ENCODE measurements around the gene ECI2. TPM values are rescaled to one million over a fixed set of nuclear protein-coding genes. Genes with fewer than 3 reads are reported as not detected.

The ECI2 gene
- total and polyA plus RNA-seq, 7 donors = 58.2 to 122 (median 103) TPM

GRCh38 chr6:4155848-4156466 is 20.6 kb upstream of the ECI2 start:
- H3K4me3 ChIP-seq = no peak overlapping the region
- H3K27me3 ChIP-seq (ENCODE audit: insufficient read depth in 3 of 3, low read length in 2 of 3) = no peaks in the 10 kb centered on the region
- H3K36me3 ChIP-seq (ENCODE audit: insufficient read depth in 1 of 2, low read depth in 1 of 2) = no peaks in the 10 kb centered on the region
- H3K9me3 ChIP-seq = no peaks in the 10 kb centered on the region
- DNase-seq = peak; percentile 58 to 72
- H3K27ac ChIP-seq = no peak overlapping the region
- peaks cover 5% of the 10 kb centered on the region for H3K4me1 ChIP-seq
- ATAC-seq = peak; percentile 91 to 97 (median 96)
- TF ChIP-seq CTCF (IDR thresholded peaks at IDR 0.05) = peak; percentile 90
- intact Hi-C loops (cut with DNase I) = loop anchor here (2.0 kb wide), 2 partner anchors 99 to 101 kb away; no protein-coding TSS in a partner anchor
- WGBS, 3 donors = 1 to 3% (median 1%) methylated on average over 6 of the region's 6 CpGs

GRCh38 chr6:4153514-4153985 is 18.2 kb upstream of the ECI2 start:
- Histone ChIP-seq H3K36me3 (ENCODE audit: insufficient read depth in 1 of 2, low read depth in 1 of 2) (no peaks in the 10 kb centered on the region), H3K4me1 (peaks cover 5% of the 10 kb centered on the region), H3K27ac (no peak overlapping the region), H3K27me3 (ENCODE audit: insufficient read depth in 3 of 3, low read length in 2 of 3) (no peaks in the 10 kb centered on the region), H3K9me3 (no peaks in the 10 kb centered on the region), H3K4me3 (no peak overlapping the region)
- intact Hi-C loops (cut with DNase I) = no loop called here
- ATAC-seq (no peak), DNase-seq (no peak)
- TF ChIP-seq CTCF (IDR thresholded peaks at IDR 0.05) = no peak
- WGBS, 3 donors = 89 to 91% (median 90%) methylated on average over 6 of the region's 6 CpGs

- H3K4me3 ChIP-seq = no peak overlapping the region
- H3K27me3 ChIP-seq (ENCODE audit: insufficient read depth in 3 of 3, low read length in 2 of 3) = no peaks in the 10 kb centered on the region
- intact Hi-C loops (cut with DNase I) = no loop called here
- no peaks in the 10 kb centered on the region for H3K4me1 ChIP-seq
- DNase-seq (no peak), ATAC-seq (no peak)
- WGBS, 3 donors = 68 to 75% (median 70%) methylated on average over 2 of the region's 2 CpGs
- no peaks in the 10 kb centered on the region for H3K36me3 ChIP-seq (ENCODE audit: insufficient read depth in 1 of 2, low read depth in 1 of 2)
- no peak overlapping the region for H3K27ac ChIP-seq
- no peak for TF ChIP-seq CTCF (IDR thresholded peaks at IDR 0.05)
- H3K9me3 ChIP-seq = no peaks in the 10 kb centered on the region
These were observed 9.7 kb upstream of the ECI2 start for GRCh38 chr6:4145083-4145482.

GRCh38 chr6:4139272-4139671 is 3.9 kb upstream of the ECI2 start:
- Histone ChIP-seq H3K9me3 (no peaks in the 10 kb centered on the region), H3K4me1 (peaks cover 12% of the 10 kb centered on the region), H3K27ac (no peak overlapping the region), H3K27me3 (ENCODE audit: insufficient read depth in 3 of 3, low read length in 2 of 3) (no peaks in the 10 kb centered on the region), H3K36me3 (ENCODE audit: insufficient read depth in 1 of 2, low read depth in 1 of 2) (no peaks in the 10 kb centered on the region), H3K4me3 (no peak overlapping the region)
- intact Hi-C loops (cut with DNase I) = loop anchor here in 1 of 2 donors (10.0 kb wide), 1 partner anchor 394 kb away; no protein-coding TSS in a partner anchor
- 80 to 87% (median 84%) methylated on average over 3 of the region's 3 CpGs for WGBS, 3 donors
- no peak for TF ChIP-seq CTCF (IDR thresholded peaks at IDR 0.05)
- DNase-seq (no peak), ATAC-seq (no peak)
